Fibroblast of villous mesenchyme (primary cell): Measurements from ENCODE around the gene CBLL1. TPM values are rescaled to one million over a fixed set of nuclear protein-coding genes. Genes with fewer than 3 reads are reported as not detected.

Source experiments
- DNase-seq: peaks from one replicate; pipeline ENCODE4 v3.0.0-alpha.2; 2010; ENCODE audit warnings: low read depth
- H3K4me3 ChIP-seq: 2 replicates; pipeline ENCODE4 v1.5.1; 2011; ENCODE audit warnings: low read depth, mild to moderate bottlenecking, low read length
- CTCF ChIP-seq: IDR thresholded peaks from 2 replicates; pipeline ENCODE4 v1.5.1; 2012; ENCODE audit warnings: low read depth, mild to moderate bottlenecking, low read length; ENCODE audit not compliant: insufficient read depth
- total RNA-seq: library from RNA; depleted of rRNA; stranded (reverse); fragments of >200 nt; gene quantifications from 2 replicates; pipeline ENCODE4 v1.2.3, GENCODE V29; 2012

Gene CBLL1
- total RNA-seq, 1 donor, result 36.3 TPM

DNA sequence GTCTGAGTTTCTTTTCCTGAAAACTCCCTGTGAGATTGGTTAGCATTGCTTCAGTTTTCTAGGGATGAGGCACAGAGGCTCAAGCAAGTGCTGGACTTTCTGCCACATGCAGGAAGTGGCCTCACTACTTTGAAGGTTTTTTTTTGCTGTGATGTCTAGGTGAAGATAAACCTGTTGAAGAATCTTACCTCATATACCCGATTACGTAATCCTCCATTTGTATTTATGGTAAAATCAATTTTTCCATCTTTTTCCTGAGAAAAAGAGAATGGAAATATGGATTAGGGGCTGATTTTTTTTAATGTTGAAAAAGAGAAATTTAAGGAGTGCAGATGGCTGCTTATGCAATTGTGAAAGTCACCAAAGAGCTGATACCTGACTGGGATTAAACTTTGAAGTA lies 23.4 kb downstream of the CBLL1 start:
- no peak for DNase-seq
- TF ChIP-seq CTCF, result no peak

DNA sequence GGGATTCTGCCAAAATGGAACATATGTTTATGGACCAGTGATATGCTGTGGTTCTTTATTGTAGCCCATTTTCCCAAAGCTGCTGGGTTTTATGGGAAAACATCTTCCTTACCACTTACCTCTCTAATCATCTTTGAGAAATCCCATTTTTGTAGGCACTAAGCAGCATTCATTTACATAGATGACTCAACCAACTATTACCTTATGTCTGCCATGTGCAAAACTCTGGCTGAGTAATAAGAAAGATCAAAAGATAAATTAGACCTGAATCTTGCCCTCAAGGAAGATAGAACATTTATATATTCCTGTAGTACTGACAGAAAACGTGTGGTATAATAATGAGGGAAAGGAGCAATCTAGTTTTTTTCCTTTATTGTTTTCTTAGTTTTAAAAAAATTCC lies 24.3 kb downstream of the CBLL1 start:
- TF ChIP-seq CTCF, result no peak
- no peak overlapping the region for H3K4me3 ChIP-seq

More for the DNA sequence above, 23.4 kb downstream of the CBLL1 start:
- H3K4me3 ChIP-seq, result no peak overlapping the region

DNA sequence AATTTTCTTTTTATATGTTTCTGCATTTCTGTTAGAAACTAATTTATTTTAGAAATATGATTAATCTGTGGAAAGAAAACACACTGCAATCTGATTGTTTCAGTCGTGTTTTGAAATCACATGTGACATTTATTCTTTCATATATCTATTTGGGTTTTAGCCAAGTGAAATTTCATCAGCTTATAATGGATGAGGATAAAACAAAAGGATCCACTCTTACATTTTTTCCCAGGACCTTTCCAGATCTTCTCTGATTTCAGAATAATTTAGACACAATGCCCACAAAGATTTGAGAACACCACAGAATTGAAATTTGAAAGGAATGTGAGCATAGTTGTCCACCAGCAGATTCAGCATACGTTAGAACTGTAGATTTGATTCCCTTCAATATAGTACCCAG lies 29.1 kb downstream of the CBLL1 start:
- no peak overlapping the region for H3K4me3 ChIP-seq
- no peak for DNase-seq
- no peak for TF ChIP-seq CTCF

More for the DNA sequence above, 24.3 kb downstream of the CBLL1 start:
- no peak for DNase-seq

DNA sequence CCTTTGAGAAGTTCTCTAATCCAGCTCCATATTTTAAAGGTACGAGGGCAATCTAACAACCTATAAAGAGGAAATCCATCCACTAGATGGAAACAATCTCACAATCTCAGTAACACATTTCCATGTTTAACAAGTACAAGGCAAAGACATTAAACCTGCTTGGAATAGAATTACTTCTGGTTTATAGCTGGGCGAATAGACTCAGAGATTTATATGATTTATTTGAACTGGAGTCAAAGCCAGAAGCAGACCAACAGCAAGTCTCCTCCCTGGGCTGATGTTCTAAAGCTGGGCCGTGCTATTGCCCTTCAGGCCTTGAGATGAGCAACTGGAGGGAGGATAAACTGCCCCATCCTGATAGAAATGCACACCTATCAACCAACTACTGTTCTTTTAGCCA lies 33.8 kb downstream of the CBLL1 start:
- no peak overlapping the region for H3K4me3 ChIP-seq
- TF ChIP-seq CTCF, result no peak
- DNase-seq, result no peak

DNA sequence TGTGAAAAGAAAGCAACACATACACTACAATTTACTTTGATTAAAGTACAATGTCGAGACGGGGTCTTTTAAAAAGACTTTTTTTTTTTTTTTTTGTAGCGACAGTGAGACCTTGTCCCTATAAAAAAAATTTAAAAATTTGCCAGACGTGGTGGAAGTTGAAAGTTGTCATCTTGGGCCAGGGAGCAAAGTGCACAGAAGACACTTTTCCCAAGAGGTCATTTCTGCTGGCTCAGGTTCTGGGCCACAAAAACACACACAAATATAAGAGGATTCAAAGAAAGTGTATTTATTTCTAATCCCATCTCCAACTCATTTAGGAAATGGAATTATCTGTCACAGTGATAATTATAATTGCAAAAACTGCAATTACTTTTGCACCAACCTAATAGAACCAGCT lies 34.3 kb downstream of the CBLL1 start:
- H3K4me3 ChIP-seq, result no peak overlapping the region
- no peak for DNase-seq
- TF ChIP-seq CTCF, result no peak

- H3K4me3 ChIP-seq, result no peak overlapping the region
- no peak for TF ChIP-seq CTCF
- peak; percentile 24 for DNase-seq
Measured at GRCh38 chr7:107779647-107780099, 35.7 kb downstream of the CBLL1 start.

DNA sequence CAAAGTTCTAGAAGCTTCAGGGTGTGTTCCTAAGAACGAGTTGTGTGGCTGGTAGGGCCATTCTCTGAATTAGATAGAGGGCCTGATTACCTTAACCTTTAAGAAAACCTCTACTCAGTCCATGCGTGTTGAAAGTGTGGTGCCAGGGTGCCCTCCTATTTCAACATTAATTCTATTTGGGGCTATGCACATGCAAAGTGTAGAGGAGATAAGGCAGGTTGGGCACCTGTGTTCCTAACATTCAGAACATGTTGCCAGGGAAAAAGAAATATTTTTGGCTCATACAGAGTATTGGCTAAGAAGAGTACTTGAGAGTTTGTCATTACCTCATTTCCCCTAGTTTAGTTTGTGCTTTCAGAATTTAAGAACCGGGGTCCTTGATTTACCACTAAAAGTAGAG lies 38.4 kb downstream of the CBLL1 start:
- H3K4me3 ChIP-seq, result no peak overlapping the region
- TF ChIP-seq CTCF, result no peak
- no peak for DNase-seq
